Endothelial cell (in vitro differentiated cells): Measurements from ENCODE around the gene TAP2. TPM values are rescaled to one million over a fixed set of nuclear protein-coding genes. Genes with fewer than 3 reads are reported as not detected.

Experiments used
- DNase-seq: peaks from one replicate; pipeline ENCODE4 v3.0.0; 2021; ENCODE audit warnings: low spot score
- H3K27ac Mint-ChIP-seq: one replicate; pipeline ENCODE4 v1.8.0; 2021; ENCODE audit warnings: mixed read lengths, inconsistent platforms; ENCODE audit not compliant: unreplicated experiment
- H3K27me3 Mint-ChIP-seq: one replicate; pipeline ENCODE4 v1.8.0; 2021; ENCODE audit warnings: mild to moderate bottlenecking, moderate library complexity, mixed read lengths, inconsistent platforms; ENCODE audit not compliant: unreplicated experiment
- H3K36me3 Mint-ChIP-seq: one replicate; pipeline ENCODE4 v1.8.0; 2021; ENCODE audit warnings: mild to moderate bottlenecking, low read depth, mixed read lengths, inconsistent platforms; ENCODE audit not compliant: unreplicated experiment
- H3K4me1 Mint-ChIP-seq: one replicate; pipeline ENCODE4 v1.8.0; 2021; ENCODE audit warnings: mild to moderate bottlenecking, mixed read lengths, inconsistent platforms; ENCODE audit not compliant: unreplicated experiment
- H3K4me3 Mint-ChIP-seq: one replicate; pipeline ENCODE4 v1.8.0; 2021; ENCODE audit warnings: mild to moderate bottlenecking, mixed read lengths, inconsistent platforms; ENCODE audit not compliant: unreplicated experiment
- H3K9me3 Mint-ChIP-seq: one replicate; pipeline ENCODE4 v1.8.0; 2021; ENCODE audit warnings: mixed read lengths, inconsistent platforms; ENCODE audit not compliant: unreplicated experiment
- total RNA-seq: library from RNA; stranded (reverse); fragmentation: NEBNext Ultra II Directional; extraction: Animal tissue kit (Norgen Biotek cat#: 25700); gene quantifications from one replicate; pipeline ENCODE4 v1.2.1, GENCODE V29; 2021; ENCODE audit not compliant: unreplicated experiment
- TF ChIP-seq, protein P1 (sequence below): fragments of 200-600 bp; sonication (generic); IDR thresholded peaks from one replicate; pipeline ENCODE4 v1.5.0; 2021; ENCODE audit warnings: antibody characterized with exemption; ENCODE audit not compliant: unreplicated experiment

Gene TAP2
- total RNA-seq, 1 donor from 2014 or later = 9.2 TPM

DNA sequence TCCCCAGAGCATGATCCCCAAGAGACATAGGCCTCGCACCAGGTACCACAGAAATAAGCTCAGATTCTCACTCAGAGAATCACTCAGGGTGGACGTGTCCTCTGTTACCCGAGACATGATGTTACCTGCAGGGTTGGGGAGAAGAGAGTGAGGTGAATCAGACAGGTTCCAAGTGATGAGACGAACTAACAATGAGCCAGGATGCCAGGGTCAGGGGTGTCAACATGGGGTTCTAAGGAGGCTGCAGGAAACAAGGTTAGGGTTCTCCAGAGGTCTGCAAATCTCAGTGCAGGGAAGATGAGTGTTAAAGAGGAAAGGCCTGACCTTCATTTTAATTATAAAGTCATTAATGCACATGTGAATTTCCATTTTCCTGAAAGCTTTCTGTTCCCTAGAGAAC lies 12.5 kb upstream of the TAP2 start:
- H3K27me3 Mint-ChIP-seq = peaks cover 22% of the 10 kb centered on the region
- TF ChIP-seq, protein P1, sequence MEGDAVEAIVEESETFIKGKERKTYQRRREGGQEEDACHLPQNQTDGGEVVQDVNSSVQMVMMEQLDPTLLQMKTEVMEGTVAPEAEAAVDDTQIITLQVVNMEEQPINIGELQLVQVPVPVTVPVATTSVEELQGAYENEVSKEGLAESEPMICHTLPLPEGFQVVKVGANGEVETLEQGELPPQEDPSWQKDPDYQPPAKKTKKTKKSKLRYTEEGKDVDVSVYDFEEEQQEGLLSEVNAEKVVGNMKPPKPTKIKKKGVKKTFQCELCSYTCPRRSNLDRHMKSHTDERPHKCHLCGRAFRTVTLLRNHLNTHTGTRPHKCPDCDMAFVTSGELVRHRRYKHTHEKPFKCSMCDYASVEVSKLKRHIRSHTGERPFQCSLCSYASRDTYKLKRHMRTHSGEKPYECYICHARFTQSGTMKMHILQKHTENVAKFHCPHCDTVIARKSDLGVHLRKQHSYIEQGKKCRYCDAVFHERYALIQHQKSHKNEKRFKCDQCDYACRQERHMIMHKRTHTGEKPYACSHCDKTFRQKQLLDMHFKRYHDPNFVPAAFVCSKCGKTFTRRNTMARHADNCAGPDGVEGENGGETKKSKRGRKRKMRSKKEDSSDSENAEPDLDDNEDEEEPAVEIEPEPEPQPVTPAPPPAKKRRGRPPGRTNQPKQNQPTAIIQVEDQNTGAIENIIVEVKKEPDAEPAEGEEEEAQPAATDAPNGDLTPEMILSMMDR = no peak
- peaks cover 8% of the 10 kb centered on the region for H3K4me1 Mint-ChIP-seq

DNA sequence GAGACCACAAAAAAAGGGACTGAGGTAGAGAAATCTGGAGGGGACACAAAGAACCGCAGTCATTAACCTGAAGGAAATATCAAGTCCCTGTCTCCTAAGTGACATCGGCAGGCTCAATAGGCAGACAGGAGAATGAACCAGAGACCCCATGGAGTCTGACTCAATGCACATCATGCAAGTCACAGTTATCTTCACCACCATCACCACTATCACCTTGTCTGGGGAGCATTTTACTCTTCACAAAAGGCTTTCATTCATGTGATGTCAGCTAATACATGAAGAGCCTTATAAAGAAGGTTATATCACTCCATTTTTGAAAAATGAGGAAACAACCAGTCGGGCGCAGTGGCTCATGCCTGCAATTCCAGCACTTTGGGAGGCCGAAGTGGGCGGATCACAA lies 10.6 kb upstream of the TAP2 start:
- H3K27ac Mint-ChIP-seq = no peak overlapping the region
- no peaks in the 10 kb centered on the region for H3K9me3 Mint-ChIP-seq
- H3K4me1 Mint-ChIP-seq = peaks cover 5% of the 10 kb centered on the region
- H3K36me3 Mint-ChIP-seq = peaks cover 4% of the 10 kb centered on the region
- peaks cover 15% of the 10 kb centered on the region for H3K27me3 Mint-ChIP-seq
- no peak for DNase-seq
- TF ChIP-seq, protein P1 = no peak
- H3K4me3 Mint-ChIP-seq = no peak overlapping the region

More for the DNA sequence above, 12.5 kb upstream of the TAP2 start:
- DNase-seq = no peak
- no peak overlapping the region for H3K4me3 Mint-ChIP-seq
- H3K27ac Mint-ChIP-seq = no peak overlapping the region
- no peaks in the 10 kb centered on the region for H3K9me3 Mint-ChIP-seq
- peaks cover 4% of the 10 kb centered on the region for H3K36me3 Mint-ChIP-seq

DNA sequence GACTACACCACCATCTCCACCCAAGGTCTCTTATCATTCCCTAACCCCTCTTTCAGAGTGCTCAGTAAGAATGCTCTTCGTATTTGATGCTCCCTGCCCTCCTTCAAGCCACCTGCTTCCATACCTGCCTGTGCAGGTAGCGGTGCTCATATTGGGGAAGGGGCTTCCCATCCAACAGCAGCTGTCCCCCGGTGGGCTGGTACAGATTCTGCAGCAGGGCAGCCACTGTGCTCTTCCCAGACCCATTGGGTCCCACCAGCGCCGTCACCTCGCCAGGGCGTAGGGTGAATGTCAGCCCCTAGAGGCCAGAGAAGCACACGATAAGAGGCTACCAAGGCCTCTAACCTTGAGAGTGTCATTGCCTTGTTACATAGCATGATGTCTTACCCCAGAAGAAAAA lies 9.3 kb upstream of the TAP2 start:
- Mint-ChIP-seq H3K4me3 (no peak overlapping the region), H3K27ac (no peak overlapping the region), H3K27me3 (peaks cover 18% of the 10 kb centered on the region), H3K4me1 (peaks cover 9% of the 10 kb centered on the region), H3K36me3 (peaks cover 4% of the 10 kb centered on the region), H3K9me3 (no peaks in the 10 kb centered on the region)
- TF ChIP-seq, protein P1 = no peak
- no peak for DNase-seq

DNA sequence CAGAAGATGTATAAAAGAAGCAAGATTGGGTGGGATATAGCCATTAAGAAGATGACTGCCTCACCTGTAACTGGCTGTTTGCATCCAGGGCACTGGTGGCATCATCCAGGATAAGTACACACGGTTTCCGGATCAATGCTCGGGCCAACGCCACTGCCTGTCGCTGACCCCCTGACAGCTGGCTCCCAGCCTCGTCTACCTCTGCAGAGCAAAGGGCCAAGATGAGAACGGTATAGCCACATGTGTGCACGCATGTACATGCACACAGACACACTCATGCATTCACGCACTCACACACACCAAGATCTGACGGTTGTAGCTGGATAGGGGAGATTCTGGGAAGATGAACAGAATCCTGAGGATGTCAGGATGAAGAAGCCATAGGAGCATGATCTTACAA lies 8.5 kb upstream of the TAP2 start:
- H3K9me3 Mint-ChIP-seq = no peaks in the 10 kb centered on the region
- peaks cover 4% of the 10 kb centered on the region for H3K36me3 Mint-ChIP-seq
- H3K4me3 Mint-ChIP-seq = no peak overlapping the region
- TF ChIP-seq, protein P1 = no peak
- peaks cover 6% of the 10 kb centered on the region for H3K4me1 Mint-ChIP-seq
- H3K27ac Mint-ChIP-seq = no peak overlapping the region
- H3K27me3 Mint-ChIP-seq = peaks cover 14% of the 10 kb centered on the region
- DNase-seq = no peak

DNA sequence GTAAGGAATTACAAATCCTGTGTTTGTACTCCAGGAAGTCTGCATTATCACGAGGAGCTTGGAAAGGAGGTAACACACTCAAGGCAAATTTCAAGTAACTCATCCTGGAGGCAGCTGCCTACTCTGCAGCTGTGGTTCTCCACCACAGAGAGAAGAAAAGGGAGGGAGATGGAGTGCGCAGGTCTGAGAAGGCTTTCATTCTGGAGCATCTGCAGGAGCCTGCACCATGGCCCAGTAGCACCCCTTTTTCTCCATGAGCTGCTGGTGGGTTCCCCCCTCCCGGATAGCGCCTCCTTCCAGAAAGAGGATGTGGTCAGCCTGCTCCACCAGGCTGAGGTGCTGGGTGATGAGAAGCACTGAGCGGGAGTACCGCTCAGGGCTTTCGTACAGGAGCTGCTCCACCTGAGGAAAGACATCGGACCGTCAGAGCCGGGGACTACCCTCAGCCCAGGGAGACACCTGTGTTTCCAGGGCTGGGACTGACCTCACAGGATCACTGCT lies 6.9 kb upstream of the TAP2 start:
- no peak overlapping the region for H3K27ac Mint-ChIP-seq
- H3K4me3 Mint-ChIP-seq = no peak overlapping the region

More for the DNA sequence above, 6.9 kb upstream of the TAP2 start:
- TF ChIP-seq, protein P1 = no peak
- Mint-ChIP-seq H3K36me3 (no peaks in the 10 kb centered on the region), H3K4me1 (peaks cover 6% of the 10 kb centered on the region), H3K27me3 (peaks cover 10% of the 10 kb centered on the region), H3K9me3 (no peaks in the 10 kb centered on the region)
- no peak for DNase-seq
